Measurements from ENCODE around the gene SAMD4A.

Gene SAMD4A

GRCh38 chr14:54632452-54632851, 65.5 kb downstream of the SAMD4A start:
- no peak for DNase-seq (ENCODE audit: low read depth in 3 of 3)

GRCh38 chr14:54633076-54633475, 66.1 kb downstream of the SAMD4A start:
- no peak for DNase-seq (ENCODE audit: low read depth in 3 of 3)

GRCh38 chr14:54637270-54638134, 70.6 kb downstream of the SAMD4A start:
- no peak for DNase-seq (ENCODE audit: low read depth in 3 of 3)

- no peak for DNase-seq (ENCODE audit: low read depth in 3 of 3)
Measured at GRCh38 chr14:54638135-54638446, 71.2 kb downstream of the SAMD4A start.

- DNase-seq (ENCODE audit: low read depth in 3 of 3): no peak
Measured at GRCh38 chr14:54639611-54640010, 72.7 kb downstream of the SAMD4A start.

GRCh38 chr14:54640506-54640905, 73.6 kb downstream of the SAMD4A start:
- no peak for DNase-seq (ENCODE audit: low read depth in 3 of 3)

- DNase-seq (ENCODE audit: low read depth in 3 of 3): no peak
Measured at GRCh38 chr14:54642121-54642520, 75.2 kb downstream of the SAMD4A start.

- DNase-seq (ENCODE audit: low read depth in 3 of 3): no peak
Measured at GRCh38 chr14:54642801-54643695, 76.1 kb downstream of the SAMD4A start.

GRCh38 chr14:54643696-54644176, 76.8 kb downstream of the SAMD4A start:
- DNase-seq (ENCODE audit: low read depth in 3 of 3): no peak

GRCh38 chr14:54645639-54646038, 78.7 kb downstream of the SAMD4A start:
- no peak for DNase-seq (ENCODE audit: low read depth in 3 of 3)

- no peak for DNase-seq (ENCODE audit: low read depth in 3 of 3)
Measured at GRCh38 chr14:54646626-54647025, 79.7 kb downstream of the SAMD4A start.

- no peak for DNase-seq (ENCODE audit: low read depth in 3 of 3)
Measured at GRCh38 chr14:54647378-54647777, 80.5 kb downstream of the SAMD4A start.

- no peak for DNase-seq (ENCODE audit: low read depth in 3 of 3)
Measured at GRCh38 chr14:54649056-54649455, 82.1 kb downstream of the SAMD4A start.

- no peak for DNase-seq (ENCODE audit: low read depth in 3 of 3)
Measured at GRCh38 chr14:54650331-54650958, 83.5 kb downstream of the SAMD4A start.

GRCh38 chr14:54650959-54651351, 84.0 kb downstream of the SAMD4A start:
- no peak for DNase-seq (ENCODE audit: low read depth in 3 of 3)

- no peak for DNase-seq (ENCODE audit: low read depth in 3 of 3)
Measured at GRCh38 chr14:54651649-54652048, 84.7 kb downstream of the SAMD4A start.

GRCh38 chr14:54652188-54652587, 85.3 kb downstream of the SAMD4A start:
- no peak for DNase-seq (ENCODE audit: low read depth in 3 of 3)

- DNase-seq (ENCODE audit: low read depth in 3 of 3): no peak
Measured at GRCh38 chr14:54652605-54653052, 85.7 kb downstream of the SAMD4A start.

GRCh38 chr14:54653712-54654469, 87.0 kb downstream of the SAMD4A start:
- DNase-seq (ENCODE audit: low read depth in 3 of 3): no peak

- no peak for DNase-seq (ENCODE audit: low read depth in 3 of 3)
Measured at GRCh38 chr14:54654605-54655004, 87.7 kb downstream of the SAMD4A start.

GRCh38 chr14:54658836-54659235, 91.9 kb downstream of the SAMD4A start:
- DNase-seq (ENCODE audit: low read depth in 3 of 3): no peak

All from stimulated activated CD4-positive, alpha-beta T cell treated with anti-CD3 and anti-CD28 coated beads, TNF-alpha, amount 100 ng/mL, for 4 hours (primary cell).